HG03064 (cell line): Measurements from ENCODE around the gene NDC80.
"Not testable (repeated sequence)": the region's sequence is repeated elsewhere in the genome, so short reads cannot be mapped to it uniquely, and the experiment has no call there.

Experiments used
- ATAC-seq: cut with Tn5 transposase; IDR thresholded peaks from one replicate; pipeline ENCODE4 v1.9.1; 2021; ENCODE audit warnings: low read depth; ENCODE audit not compliant: unreplicated experiment

The NDC80 gene

DNA sequence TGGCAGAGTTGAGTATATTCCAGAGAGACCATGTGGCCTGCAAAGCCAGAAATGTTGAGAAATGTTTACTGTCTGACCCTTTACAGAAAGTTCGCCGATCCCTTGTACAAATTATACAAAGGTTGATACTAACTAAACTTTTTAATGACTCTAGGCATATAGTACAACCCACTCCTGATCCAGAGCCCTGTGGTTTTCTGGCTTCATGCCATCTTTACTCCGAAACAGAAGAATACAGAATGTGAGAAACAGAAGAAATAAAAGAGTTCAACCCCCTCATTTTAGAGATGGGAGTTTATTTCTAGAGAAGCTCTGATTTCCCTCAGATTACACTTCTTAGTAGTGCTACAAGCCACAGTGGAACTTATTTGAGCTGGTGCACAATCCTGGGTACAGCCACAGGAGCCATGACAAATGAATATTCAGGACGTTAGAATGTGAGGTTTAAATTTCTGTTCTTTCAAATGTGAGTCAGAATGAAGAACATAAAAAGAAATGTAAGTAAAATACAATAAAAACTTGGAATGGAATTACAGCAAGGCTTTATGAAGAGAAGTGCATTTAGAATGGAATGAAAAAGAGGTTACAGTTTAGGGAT lies 46.1 kb downstream of the NDC80 start:
- no peak for ATAC-seq

DNA sequence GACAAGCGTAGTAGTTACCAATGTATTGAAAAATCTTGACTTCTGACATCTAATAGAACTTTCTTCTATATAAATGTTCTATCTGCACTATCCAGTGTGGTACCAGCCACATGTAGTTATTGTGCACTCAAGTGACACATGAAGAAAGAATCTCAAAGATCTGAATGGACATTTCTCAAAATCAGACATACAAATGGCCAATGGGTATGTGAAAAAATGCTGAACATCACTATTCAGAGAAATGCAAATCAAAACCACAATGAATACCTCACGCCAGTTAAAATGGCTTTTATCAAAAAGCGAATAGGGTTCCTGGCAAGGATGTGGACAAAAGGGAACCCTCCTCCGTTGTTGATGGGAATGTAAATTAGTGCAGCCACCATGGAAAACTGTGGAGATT lies 46.7 kb downstream of the NDC80 start:
- ATAC-seq, result no peak

DNA sequence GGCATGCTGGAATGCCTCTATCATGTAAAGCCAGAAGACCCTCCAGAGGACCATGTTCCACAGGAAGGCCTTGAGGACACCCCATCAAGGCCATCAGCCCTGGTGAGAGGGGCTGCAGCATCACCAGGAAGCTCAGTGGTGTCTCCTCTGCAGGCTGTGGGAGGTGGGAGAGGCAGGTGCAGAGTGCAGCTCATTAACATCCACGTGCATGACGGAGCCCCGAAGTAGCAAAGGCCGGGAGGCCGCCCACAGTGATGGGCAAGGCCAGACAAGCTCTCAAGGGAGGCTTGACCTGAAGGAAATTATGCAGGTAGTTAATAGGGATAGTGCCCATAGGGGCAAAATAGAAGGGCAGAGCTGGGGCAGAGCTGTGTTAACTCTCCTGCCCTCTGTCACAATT lies 53.9 kb downstream of the NDC80 start:
- no peak for ATAC-seq

DNA sequence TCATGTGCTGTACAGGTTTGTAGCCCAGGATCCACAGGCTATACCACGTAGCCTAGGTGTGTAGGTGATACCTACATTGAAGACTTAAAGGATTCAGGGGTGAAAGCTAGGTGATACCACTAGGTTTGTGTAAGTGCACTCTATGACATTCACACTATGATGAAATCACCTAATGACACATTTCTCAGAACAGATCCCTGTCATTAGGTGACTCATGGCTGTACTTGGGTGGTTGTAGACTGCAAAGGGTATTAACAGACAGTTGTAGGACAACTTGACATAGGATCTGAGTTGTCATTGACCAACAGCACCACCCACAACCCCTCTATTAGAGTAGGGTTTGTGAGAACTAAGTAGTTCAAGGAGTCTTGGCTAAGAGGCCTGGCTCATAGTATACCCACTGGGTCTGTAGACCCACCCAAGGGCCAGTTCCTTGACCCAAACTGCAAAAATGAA lies 56.5 kb downstream of the NDC80 start:
- ATAC-seq, result no peak

DNA sequence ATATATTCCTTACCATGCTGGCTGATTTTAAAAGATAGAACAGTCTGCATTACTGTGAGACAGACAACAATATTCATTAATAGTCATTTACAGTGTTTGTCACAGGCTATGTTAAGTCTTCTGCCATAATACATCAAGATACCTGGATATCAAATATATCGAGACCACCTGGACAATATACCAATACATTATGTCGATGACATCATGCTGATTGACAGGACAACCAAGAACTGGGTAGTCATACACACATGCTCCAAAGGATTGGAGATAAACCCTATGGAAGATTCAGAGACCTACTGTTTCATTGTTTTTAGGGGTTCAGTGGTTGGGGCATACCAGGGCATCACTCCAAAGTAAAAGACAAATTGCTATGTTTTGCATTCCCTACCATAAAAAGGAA lies 57.6 kb downstream of the NDC80 start:
- ATAC-seq, result no peak

DNA sequence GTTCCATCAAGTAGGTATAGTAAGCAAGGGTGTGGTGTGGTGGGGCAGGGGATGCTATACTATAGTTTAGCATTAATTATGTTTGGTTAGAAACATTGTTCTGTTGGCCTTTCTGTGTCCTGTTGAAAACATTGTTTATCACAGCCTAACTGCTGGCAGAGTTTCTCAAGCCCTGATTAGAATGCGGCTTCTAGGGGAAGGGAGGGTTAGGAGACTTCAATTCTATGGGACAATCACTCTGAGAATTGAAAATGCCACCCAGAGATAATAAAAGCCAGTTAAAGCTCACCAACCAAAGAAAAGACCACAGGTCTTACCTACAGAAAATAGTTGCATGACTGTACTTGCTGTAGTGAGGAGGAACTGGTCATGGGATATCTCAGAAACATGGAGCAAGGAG lies 64.2 kb downstream of the NDC80 start:
- ATAC-seq, result no peak

DNA sequence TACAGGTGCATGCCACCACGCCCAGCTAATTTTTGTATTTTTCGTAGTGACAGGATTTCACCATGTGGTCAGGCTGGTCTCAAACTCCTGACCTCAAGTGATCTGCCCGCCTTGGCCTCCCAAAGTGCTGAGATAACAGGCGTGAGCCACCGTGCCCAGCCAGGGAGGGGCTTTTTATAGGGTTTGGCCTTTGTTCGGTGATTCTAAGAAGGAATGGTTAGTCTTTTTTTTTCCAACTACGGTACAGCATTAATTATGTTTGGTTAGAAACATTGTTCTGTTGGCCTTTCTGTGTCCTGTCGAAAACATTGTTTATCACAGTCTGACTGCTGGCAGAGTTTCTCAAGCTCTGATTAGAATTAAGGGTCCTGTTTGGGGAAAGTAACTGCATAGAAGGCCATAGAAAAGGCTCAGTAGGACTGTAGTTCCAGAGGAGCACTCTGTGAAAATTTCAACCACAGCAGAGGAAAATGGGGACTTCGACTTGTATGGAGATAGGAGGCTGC lies 64.8 kb downstream of the NDC80 start:
- no peak for ATAC-seq

GRCh38 chr18:2641638-2642037 lies 70.3 kb downstream of the NDC80 start:
- peak; percentile 67 for ATAC-seq

GRCh38 chr18:2642771-2643170 lies 71.4 kb downstream of the NDC80 start:
- no peak for ATAC-seq

- ATAC-seq, result no peak
These were observed 73.2 kb downstream of the NDC80 start for GRCh38 chr18:2644535-2644934.

DNA sequence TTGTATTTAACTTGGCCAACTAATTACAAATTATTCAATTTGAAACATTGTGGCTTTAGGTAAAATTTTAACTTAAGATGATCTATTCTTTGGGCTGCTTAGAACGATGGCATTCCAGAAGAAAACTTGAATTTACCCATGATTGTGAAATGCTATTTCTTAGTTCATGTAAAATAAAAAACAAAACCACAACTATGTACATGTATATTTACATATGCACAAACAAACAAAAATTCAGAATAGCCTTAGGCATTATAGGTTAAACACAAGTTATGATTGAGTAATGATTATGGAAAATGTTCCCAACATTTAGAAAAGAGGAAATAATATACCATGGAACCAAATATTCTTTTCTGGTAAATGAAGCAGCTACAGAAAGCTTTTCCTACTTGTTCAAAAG lies 80.6 kb downstream of the NDC80 start:
- no peak for ATAC-seq

DNA sequence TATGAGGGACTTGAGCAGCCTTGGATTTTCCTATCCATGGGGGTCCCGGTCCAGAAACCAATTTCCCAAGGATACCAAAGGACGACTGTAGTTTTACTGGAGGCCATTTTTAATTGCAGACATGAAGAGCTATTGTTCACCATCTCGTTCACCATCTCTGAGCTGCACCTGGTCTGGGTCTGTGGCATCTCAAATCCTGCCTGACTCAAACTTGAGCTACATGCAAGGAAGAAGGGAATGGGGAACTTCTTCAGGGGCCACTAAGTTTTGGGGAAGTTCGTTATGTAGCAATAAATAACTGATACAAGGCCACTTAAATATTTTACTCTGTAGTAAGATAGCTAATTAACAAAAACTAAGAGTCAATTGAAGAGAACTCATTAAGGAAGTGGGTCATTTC lies 82.1 kb downstream of the NDC80 start:
- ATAC-seq, result no peak

- no peak for ATAC-seq
These were observed 83.0 kb downstream of the NDC80 start for GRCh38 chr18:2654169-2654927.

DNA sequence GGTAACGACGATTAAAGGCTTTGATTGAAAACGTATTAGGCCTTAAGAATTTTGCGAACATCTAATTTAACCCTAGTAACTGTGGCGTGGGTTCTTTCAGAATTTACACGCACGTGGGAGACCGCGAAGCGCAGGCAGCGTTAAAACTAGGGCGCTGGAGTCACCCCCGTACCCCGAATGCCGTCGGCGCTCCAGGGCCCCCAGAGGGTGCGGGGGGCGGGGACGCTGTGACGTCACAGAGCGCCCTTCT lies 83.5 kb downstream of the NDC80 start:
- peak; percentile 24 for ATAC-seq

DNA sequence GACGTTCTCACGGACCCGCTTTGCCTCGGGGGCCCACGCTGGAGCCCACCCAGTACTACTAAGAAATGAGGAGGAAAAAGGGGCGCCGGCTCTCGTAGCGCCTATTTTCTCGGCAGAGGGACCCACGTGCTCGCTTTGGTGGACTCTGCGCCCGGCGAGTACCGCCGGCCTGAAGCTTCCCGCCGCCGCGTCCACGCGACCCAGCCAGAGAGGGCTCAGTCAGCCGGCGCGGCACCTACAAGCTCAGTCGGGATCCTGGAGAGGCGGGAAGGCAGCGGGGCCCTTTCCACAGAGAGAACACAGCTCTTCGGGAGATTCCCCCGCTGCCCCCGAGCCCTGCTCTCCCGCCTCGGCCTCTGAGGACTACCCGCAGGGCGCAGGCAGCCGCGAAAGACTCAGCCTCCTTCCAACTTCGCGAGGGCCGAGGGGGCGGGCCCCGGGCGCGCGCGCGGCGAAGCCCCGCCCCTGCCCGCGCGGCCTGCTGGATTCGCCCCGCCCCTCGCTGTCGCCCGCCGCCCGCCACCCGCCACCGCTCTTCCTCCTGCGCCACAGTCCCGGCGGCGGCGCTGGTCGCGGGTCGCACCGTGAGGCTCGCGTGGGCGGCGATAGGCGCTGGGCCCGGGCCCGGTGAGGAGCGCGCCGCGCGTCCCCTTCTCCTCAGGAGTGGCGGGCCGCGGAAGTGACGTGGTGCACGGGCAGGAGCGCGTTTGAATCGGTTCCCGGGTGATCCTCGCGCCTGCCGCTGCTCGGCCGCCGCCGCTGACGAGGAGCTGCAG lies 84.0 kb downstream of the NDC80 start, which contains the start of gene SMCHD1:
Gene SMCHD1 (plus strand): TSS at position 549 of the 776 bp plus-strand sequence. CDS start 350 bp downstream, outside the sequence.
- ATAC-seq, result peak; percentile 62

DNA sequence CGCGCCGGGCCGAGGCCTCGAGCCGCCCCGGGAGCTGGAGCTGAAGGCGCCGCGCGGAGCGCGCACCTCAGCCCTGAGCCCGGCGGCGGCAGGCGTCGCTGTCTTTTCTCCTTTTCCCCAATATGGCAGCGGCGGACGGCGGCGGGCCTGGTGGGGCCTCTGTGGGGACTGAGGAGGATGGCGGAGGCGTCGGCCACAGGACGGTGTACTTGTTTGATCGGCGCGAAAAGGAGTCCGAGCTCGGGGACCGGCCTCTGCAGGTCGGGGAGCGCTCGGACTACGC lies 84.5 kb downstream of the NDC80 start:
- peak; percentile 25 for ATAC-seq

DNA sequence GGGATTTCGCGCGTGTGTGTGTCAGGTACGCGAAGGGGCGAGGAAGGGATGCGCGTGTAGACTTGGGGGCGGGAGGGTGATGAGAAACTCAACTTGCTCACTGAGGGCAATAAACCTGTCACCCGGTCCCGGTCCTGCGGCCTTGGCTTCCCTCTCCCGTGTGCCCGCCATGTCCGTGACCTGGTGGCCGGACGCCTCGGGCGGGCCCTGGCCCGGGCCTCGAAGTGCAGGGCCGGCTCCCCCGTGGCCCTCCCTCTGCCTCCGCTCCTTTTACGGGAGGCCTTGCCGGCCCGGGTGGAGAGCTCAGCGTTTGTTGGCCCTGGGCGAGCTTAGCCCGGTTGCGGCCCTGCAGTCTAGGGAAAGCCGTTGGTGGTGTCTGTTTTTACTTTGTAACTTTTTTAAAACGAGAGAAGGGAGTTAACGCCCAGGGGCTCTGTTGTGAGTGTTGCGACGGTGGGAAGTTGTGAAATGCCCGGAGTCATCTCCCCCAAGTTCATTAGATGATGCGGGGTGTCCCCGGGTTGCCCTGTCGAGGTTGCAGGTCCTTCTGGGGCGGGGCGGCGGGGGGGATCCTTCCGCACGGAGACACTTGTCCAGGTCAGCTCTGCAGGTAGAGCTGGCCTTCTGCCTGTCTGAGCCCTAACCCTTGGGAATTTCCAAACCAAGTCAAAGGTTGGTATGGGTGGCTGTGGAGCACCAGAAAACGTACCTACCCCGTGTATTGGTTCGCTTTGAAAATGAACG lies 85.1 kb downstream of the NDC80 start:
- peak; percentile 16 for ATAC-seq

- ATAC-seq, result no peak
These were observed 85.7 kb downstream of the NDC80 start for GRCh38 chr18:2656981-2657512.

- ATAC-seq, result no peak
These were observed 86.6 kb downstream of the NDC80 start for GRCh38 chr18:2657788-2658458.

DNA sequence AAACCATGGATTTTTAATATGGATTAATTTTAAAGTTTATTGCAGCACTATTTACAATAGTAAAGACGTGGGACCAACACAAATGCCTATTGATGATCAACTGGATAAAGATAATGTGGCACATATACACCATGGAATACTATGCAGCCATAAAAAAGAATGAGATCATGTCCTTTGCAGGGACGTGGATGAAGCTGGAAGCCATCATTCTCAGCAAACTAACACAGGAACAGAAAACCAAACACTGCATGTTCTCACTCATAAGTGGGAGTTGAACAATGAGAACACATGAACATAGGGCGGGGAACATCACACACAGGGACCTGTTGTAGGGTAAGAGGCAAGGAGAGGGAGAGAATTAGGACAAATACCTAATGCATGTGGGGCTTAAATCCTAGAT lies 89.5 kb downstream of the NDC80 start:
- not testable (repeated sequence) for ATAC-seq
